HepG2 (cell line): ENCODE measurements around the gene SSPN.

Source experiments
- POLR2AphosphoS5 ChIP-seq: IDR thresholded peaks from 2 replicates; pipeline ENCODE4 v1.6.1; 2012; ENCODE audit warnings: low read depth, low read length
- RXRA ChIP-seq: sonication (generic); formaldehyde crosslinking; IDR thresholded peaks from 2 replicates; pipeline ENCODE4 v1.5.1; 2020; ENCODE audit warnings: missing genetic modification reagents
- ZNF143 ChIP-seq: sonication (generic); formaldehyde crosslinking; IDR thresholded peaks from 2 replicates; pipeline ENCODE4 v1.4.0; 2020; ENCODE audit warnings: missing genetic modification reagents
- ZNF766 ChIP-seq: sonication (generic); formaldehyde crosslinking; IDR thresholded peaks from 2 replicates; pipeline ENCODE4 v1.5.0; 2020; ENCODE audit warnings: missing genetic modification reagents, borderline replicate concordance
- TF ChIP-seq, protein P1 (sequence below): sonication (generic); formaldehyde crosslinking; IDR thresholded peaks from 2 replicates; pipeline ENCODE4 v1.5.0; 2020; ENCODE audit warnings: missing genetic modification reagents
- TF ChIP-seq, protein P2 (sequence below): sonication (generic); formaldehyde crosslinking; IDR thresholded peaks from 2 replicates; pipeline ENCODE4 v1.5.0; 2020; ENCODE audit warnings: mild to moderate bottlenecking, missing genetic modification reagents, moderate library complexity

DNA sequence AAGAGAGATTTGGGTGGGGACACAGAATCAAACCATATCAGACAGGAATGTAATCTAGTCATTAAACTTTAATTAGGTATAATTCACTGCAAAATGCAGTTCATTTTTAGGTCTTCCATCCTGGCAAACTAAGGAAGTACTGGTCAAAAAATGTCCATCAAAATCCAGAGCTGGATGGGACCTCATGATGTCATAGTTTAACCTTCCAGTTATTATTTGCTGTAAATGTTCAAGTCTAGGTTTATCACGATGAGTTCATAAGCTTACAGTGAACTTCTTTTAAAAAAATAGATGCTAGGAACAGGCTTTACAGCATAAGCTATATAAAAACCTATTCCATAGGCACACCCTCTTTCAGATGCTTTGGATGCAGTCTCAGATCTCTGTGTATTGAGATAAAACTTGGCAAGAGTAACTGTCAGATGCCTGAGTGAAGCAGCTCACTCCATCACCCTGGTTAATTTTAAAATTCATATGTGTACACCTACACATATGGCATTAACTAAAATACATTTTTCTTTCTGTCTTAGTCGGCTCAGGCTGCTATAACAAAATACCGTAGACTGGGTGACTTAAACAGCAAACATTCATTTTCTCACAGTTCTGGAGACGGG, 7.9 kb downstream of the SSPN start:
- TF ChIP-seq ZNF766 (CRISPR knock-in tag) (no peak), ZNF143 (CRISPR knock-in tag) (no peak), RXRA (no peak), POLR2AphosphoS5 (no peak)
- TF ChIP-seq, protein P1, sequence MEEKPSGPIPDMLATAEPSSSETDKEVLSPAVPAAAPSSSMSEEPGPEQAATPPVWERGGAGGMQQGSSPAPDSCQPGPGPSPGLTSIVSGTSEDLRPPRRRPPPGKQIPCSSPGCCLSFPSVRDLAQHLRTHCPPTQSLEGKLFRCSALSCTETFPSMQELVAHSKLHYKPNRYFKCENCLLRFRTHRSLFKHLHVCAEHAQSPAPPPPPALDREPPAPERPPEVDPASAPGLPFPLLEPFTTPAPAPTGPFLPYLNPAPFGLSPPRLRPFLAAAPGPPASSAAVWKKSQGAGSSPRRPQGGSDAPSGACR (CRISPR knock-in tag): no peak
- TF ChIP-seq, protein P2, sequence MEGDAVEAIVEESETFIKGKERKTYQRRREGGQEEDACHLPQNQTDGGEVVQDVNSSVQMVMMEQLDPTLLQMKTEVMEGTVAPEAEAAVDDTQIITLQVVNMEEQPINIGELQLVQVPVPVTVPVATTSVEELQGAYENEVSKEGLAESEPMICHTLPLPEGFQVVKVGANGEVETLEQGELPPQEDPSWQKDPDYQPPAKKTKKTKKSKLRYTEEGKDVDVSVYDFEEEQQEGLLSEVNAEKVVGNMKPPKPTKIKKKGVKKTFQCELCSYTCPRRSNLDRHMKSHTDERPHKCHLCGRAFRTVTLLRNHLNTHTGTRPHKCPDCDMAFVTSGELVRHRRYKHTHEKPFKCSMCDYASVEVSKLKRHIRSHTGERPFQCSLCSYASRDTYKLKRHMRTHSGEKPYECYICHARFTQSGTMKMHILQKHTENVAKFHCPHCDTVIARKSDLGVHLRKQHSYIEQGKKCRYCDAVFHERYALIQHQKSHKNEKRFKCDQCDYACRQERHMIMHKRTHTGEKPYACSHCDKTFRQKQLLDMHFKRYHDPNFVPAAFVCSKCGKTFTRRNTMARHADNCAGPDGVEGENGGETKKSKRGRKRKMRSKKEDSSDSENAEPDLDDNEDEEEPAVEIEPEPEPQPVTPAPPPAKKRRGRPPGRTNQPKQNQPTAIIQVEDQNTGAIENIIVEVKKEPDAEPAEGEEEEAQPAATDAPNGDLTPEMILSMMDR (CRISPR knock-in tag): no peak
